ENCODE measurements around the gene OR51B5.

- TF ChIP-seq POLR2A (IDR thresholded peaks at IDR 0.05; ENCODE audit: low read depth, low read length) (no peak), TAF1 (IDR thresholded peaks at IDR 0.05; ENCODE audit: low read depth, low read length) (no peak), POLR2AphosphoS5 (IDR thresholded peaks at IDR 0.05; ENCODE audit: low read depth, low read length) (no peak), SPI1 (IDR thresholded peaks at IDR 0.05; ENCODE audit: low read depth, low read length) (no peak), PAX5 (IDR thresholded peaks at IDR 0.05; ENCODE audit: insufficient read depth, low read length, severe bottlenecking) (no peak), POU2F2 (IDR thresholded peaks at IDR 0.05; ENCODE audit: low read depth, low read length) (no peak)
These were observed 41.0 kb upstream of the OR51B5 start for GRCh38 chr11:5384335-5384734.

Data from GM12891 (cell line).